HepG2 (cell line): Measurements from ENCODE around the gene SLC2A11. TPM values are rescaled to one million over a fixed set of nuclear protein-coding genes. Genes with fewer than 3 reads are reported as not detected.

Source experiments
- ARNT2 ChIP-seq: sonication (generic); formaldehyde crosslinking; IDR thresholded peaks from 2 replicates; pipeline ENCODE4 v1.8.0; 2022; ENCODE audit warnings: mild to moderate bottlenecking, low read depth, missing genetic modification reagents, moderate library complexity
- HHEX ChIP-seq: IDR thresholded peaks from 2 replicates; pipeline ENCODE4 v1.6.1; 2016; ENCODE audit warnings: control low read depth
- HIVEP1 ChIP-seq: sonication (generic); formaldehyde crosslinking; IDR thresholded peaks from 2 replicates; pipeline ENCODE4 v1.4.0; 2020; ENCODE audit warnings: mild to moderate bottlenecking, missing genetic modification reagents
- HMGA1 ChIP-seq: sonication (generic); formaldehyde crosslinking; conservative IDR thresholded peaks from 2 replicates; pipeline ENCODE4 v1.4.0; 2020; ENCODE audit warnings: missing genetic modification reagents
- KLF11 ChIP-seq: IDR thresholded peaks from 2 replicates; pipeline ENCODE4 v1.6.1; 2016; ENCODE audit warnings: missing compliant biosample characterization
- MAFK ChIP-seq, 2 experiments: IDR thresholded peaks in 1 of 2; conservative IDR thresholded peaks in 1 of 2; 2 replicates each; pipeline ENCODE4 v1.6.1; 2011; ENCODE audit warnings: improper control_type of control experiment in 2 of 2, low read length in 2 of 2
- MTA3 ChIP-seq: sonication (generic); formaldehyde crosslinking; IDR thresholded peaks from 2 replicates; pipeline ENCODE4 v1.4.0; 2020; ENCODE audit warnings: missing genetic modification reagents
- NRL ChIP-seq: sonication (generic); formaldehyde crosslinking; IDR thresholded peaks from 2 replicates; pipeline ENCODE4 v1.5.0; 2020; ENCODE audit warnings: missing genetic modification reagents, mild to moderate bottlenecking, moderate library complexity, borderline replicate concordance
- PAWR ChIP-seq: sonication (generic); formaldehyde crosslinking; IDR thresholded peaks from 2 replicates; pipeline ENCODE4 v1.4.0; 2020; ENCODE audit warnings: missing genetic modification reagents, mild to moderate bottlenecking, borderline replicate concordance
- SIX4 ChIP-seq: sonication (generic); formaldehyde crosslinking; IDR thresholded peaks from 2 replicates; pipeline ENCODE4 v1.4.0; 2020; ENCODE audit warnings: missing genetic modification reagents
- SMYD3 ChIP-seq: sonication (generic); formaldehyde crosslinking; IDR thresholded peaks from 2 replicates; pipeline ENCODE4 v1.8.1; 2023; ENCODE audit warnings: mild to moderate bottlenecking, missing genetic modification reagents
- SSRP1 ChIP-seq: IDR thresholded peaks from 2 replicates; pipeline ENCODE4 v1.6.1; 2016; ENCODE audit warnings: control low read depth
- TBX2 ChIP-seq: sonication (generic); formaldehyde crosslinking; IDR thresholded peaks from 2 replicates; pipeline ENCODE4 v1.5.0; 2020; ENCODE audit warnings: missing genetic modification reagents, mild to moderate bottlenecking, borderline replicate concordance
- TOE1 ChIP-seq: sonication (generic); formaldehyde crosslinking; IDR thresholded peaks from 2 replicates; pipeline ENCODE4 v1.4.0; 2020; ENCODE audit warnings: mild to moderate bottlenecking, missing genetic modification reagents
- TRIM24 ChIP-seq: sonication (generic); formaldehyde crosslinking; IDR thresholded peaks from 2 replicates; pipeline ENCODE4 v1.8.0; 2022; ENCODE audit warnings: mild to moderate bottlenecking, missing genetic modification reagents
- YY1 ChIP-seq: IDR thresholded peaks from 2 replicates; pipeline ENCODE4 v1.6.1; 2011; ENCODE audit warnings: low read length, low read depth, moderate library complexity, mild to moderate bottlenecking; ENCODE audit not compliant: insufficient read depth, insufficient replicate concordance
- ZFP62 ChIP-seq: sonication (generic); formaldehyde crosslinking; IDR thresholded peaks from 2 replicates; pipeline ENCODE4 v1.4.0; 2020; ENCODE audit warnings: missing genetic modification reagents
- ZNF143 ChIP-seq: sonication (generic); formaldehyde crosslinking; IDR thresholded peaks from 2 replicates; pipeline ENCODE4 v1.4.0; 2020; ENCODE audit warnings: missing genetic modification reagents
- ZNF207 ChIP-seq: fragments of 450-650 bp; IDR thresholded peaks from 2 replicates; pipeline ENCODE4 v1.6.1; 2016; ENCODE audit warnings: antibody characterized with exemption, borderline replicate concordance
- ZNF329 ChIP-seq: sonication (generic); formaldehyde crosslinking; IDR thresholded peaks from 2 replicates; pipeline ENCODE4 v1.9.0; 2021; ENCODE audit warnings: low read depth, mild to moderate bottlenecking, missing genetic modification reagents
- ZNF383 ChIP-seq: sonication (generic); formaldehyde crosslinking; IDR thresholded peaks from 2 replicates; pipeline ENCODE4 v1.4.0; 2020; ENCODE audit warnings: missing genetic modification reagents, mild to moderate bottlenecking, borderline replicate concordance
- polyA plus RNA-seq, 8 experiments: library from polyadenylated mRNA; depleted of rRNA in 3 of 8; stranded (reverse) in 7 of 8; unstranded in 1 of 8; fragments of >200 nt; fragmentation: Illumina TruSeq in 4 of 8; extraction: Trizol in 4 of 8; gene quantifications; 2 replicates each; pipeline versions ENCODE4 v1.2.1 to v1.2.3, GENCODE V29; 2011 to 2016; ENCODE audit warnings: low read depth in 4 of 8, missing spikeins in 1 of 8, mixed read lengths in 1 of 8; ENCODE audit not compliant: insufficient read depth in 1 of 8
- total RNA-seq, 5 experiments: library from RNA; depleted of rRNA; stranded (reverse); fragments of >200 nt; fragmentation: Illumina TruSeq; extraction: Trizol; gene quantifications; 2 replicates each; pipeline ENCODE4 v1.2.3, GENCODE V29; 2016; ENCODE audit warnings: low read depth in 1 of 5
- TF ChIP-seq, protein P1 (sequence below): sonication (generic); formaldehyde crosslinking; IDR thresholded peaks from 2 replicates; pipeline ENCODE4 v1.4.0; 2020; ENCODE audit warnings: mild to moderate bottlenecking, missing genetic modification reagents
- TF ChIP-seq, protein P2 (sequence below): sonication (generic); formaldehyde crosslinking; IDR thresholded peaks from 2 replicates; pipeline ENCODE4 v1.8.0; 2022; ENCODE audit warnings: mild to moderate bottlenecking, missing genetic modification reagents, moderate library complexity

SLC2A11 gene
- total and polyA plus RNA-seq, 2 of the 13 experiments (the other 11 are each of a cell fraction or from before 2014, with no cell fraction given), result 15.2 to 15.4 TPM

DNA sequence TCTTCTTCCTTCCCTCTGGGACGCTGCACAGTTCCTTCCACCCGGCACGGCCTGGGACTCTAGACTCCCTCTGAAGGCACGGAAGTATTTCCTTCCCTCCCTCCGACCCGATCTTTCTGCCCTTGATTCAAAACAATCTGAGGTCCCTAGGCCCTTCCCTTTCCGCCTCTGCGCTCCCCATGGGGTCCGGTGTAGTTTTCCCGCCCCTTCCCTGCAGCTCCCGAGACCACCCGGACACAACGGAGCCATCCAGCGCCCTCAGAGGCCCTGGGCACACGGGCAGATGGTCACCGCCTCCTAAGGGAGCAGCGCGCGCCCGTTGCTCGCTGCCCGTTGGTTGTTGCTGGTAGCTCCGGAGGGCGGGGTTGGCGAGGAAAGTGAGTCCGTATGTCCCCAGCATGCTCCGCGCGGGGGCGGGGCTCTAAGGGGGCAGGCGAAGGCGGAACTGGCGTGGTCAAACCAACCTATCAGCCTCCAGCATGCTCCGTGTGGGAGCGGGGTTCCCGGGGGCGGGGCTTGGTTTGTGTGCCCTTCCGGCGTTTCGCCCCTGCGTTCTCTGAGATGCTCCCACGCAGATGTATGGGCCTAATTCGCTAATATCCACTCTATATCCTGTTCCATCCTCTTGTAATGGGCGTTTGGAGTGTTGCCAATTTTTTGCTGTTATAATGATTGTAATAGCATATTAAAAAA lies 56.1 kb downstream of the SLC2A11 start (continued):
- TF ChIP-seq MTA3, result no peak
- TF ChIP-seq YY1, result peak; percentile 60
- no peak for TF ChIP-seq SIX4 (CRISPR knock-in tag)
- peak; percentile 98 for TF ChIP-seq NRL
- no peak for TF ChIP-seq PAWR
- no peak for TF ChIP-seq MAFK (conservative IDR thresholded peaks at IDR 0.05 in 1 of 2, IDR thresholded peaks at IDR 0.05 in 1 of 2; ENCODE audit: low read length in 2 of 2)
- no peak for TF ChIP-seq HHEX
- TF ChIP-seq ZNF383, result no peak
- TF ChIP-seq TRIM24 (CRISPR knock-in tag), result no peak
- no peak for TF ChIP-seq ZNF207
- TF ChIP-seq SMYD3 (CRISPR knock-in tag), result no peak; the same call in 1 of the 2 replicates
- TF ChIP-seq ARNT2 (CRISPR knock-in tag), result peak; percentile 88
- TF ChIP-seq, protein P1, sequence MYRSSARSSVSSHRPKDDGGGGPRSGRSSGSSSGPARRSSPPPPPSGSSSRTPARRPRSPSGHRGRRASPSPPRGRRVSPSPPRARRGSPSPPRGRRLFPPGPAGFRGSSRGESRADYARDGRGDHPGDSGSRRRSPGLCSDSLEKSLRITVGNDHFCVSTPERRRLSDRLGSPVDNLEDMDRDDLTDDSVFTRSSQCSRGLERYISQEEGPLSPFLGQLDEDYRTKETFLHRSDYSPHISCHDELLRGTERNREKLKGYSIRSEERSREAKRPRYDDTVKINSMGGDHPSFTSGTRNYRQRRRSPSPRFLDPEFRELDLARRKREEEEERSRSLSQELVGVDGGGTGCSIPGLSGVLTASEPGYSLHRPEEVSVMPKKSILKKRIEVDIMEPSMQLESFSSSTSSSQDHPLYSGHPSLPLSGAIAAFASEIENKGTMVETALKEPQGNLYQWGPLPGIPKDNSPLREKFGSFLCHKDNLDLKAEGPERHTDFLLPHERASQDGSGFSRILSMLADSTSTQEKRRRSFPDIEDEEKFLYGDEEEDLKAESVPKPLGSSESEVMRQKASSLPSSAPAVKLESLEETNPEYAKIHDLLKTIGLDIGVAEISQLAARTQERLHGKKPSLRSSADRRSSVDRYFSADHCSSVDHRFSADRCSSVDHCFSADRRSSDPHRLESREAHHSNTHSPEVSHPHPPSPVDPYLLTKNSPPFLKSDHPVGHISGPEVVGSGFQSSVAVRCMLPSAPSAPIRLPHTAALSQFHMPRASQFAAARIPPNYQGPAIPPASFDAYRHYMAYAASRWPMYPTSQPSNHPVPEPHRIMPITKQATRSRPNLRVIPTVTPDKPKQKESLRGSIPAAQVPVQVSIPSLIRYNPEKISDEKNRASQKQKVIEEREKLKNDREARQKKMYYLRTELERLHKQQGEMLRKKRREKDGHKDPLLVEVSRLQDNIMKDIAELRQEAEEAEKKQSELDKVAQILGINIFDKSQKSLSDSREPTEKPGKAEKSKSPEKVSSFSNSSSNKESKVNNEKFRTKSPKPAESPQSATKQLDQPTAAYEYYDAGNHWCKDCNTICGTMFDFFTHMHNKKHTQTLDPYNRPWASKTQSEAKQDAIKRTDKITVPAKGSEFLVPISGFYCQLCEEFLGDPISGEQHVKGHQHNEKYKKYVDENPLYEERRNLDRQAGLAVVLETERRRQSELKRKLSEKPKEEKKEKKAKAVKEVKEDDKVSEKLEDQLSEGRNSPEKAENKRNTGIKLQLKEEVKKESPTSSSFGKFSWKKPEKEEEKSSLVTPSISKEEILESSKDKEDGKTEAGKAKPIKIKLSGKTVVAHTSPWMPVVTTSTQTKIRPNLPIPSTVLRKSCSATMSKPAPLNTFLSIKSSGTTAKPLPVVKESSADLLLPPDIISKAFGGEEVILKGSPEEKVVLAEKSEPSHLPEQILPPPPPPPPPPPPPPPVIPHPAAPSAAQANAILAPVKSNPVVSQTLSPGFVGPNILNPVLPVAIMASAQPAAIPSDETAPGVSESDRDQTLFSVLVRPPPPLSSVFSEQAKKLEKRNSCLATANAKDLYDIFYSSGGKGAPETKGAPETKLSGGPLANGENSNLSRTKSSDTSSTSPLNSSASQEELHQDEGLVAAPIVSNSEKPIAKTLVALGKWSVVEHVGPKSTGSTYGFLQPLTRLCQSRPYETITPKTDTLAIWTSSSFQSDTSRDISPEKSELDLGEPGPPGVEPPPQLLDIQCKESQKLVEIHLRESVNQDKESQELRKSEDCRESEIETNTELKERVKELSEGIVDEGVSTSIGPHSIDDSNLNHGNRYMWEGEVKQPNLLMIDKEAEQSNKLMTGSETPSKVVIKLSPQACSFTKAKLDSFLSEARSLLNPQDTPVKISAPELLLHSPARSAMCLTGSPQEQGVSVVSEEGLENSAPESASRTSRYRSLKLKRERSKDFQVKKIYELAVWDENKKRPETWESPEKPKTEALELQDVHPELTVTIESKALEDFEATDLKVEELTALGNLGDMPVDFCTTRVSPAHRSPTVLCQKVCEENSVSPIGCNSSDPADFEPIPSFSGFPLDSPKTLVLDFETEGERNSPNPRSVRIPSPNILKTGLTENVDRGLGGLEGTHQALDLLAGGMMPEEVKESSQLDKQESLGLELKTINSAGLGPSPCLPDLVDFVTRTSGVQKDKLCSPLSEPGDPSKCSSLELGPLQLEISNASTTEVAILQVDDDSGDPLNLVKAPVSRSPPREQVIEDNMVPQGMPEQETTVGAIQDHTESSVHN (CRISPR knock-in tag), result no peak
- peak; percentile 82; the same call in 1 of the 2 replicates for TF ChIP-seq KLF11 (CRISPR knock-in tag)
- no peak for TF ChIP-seq TOE1 (CRISPR knock-in tag)
- 0 out of 2 replicates have a peak, but pooled peaks have one; percentile 72 for TF ChIP-seq HIVEP1 (CRISPR knock-in tag)
- TF ChIP-seq TBX2 (CRISPR knock-in tag), result peak; percentile 95
- peak; percentile 64; the same call in 1 of the 2 replicates for TF ChIP-seq SSRP1
- TF ChIP-seq ZFP62 (CRISPR knock-in tag), result no peak
- no peak for TF ChIP-seq HMGA1 (CRISPR knock-in tag)
- TF ChIP-seq ZNF143 (CRISPR knock-in tag), result peak; percentile 90
- no peak for TF ChIP-seq ZNF329 (CRISPR knock-in tag)
- TF ChIP-seq, protein P2, sequence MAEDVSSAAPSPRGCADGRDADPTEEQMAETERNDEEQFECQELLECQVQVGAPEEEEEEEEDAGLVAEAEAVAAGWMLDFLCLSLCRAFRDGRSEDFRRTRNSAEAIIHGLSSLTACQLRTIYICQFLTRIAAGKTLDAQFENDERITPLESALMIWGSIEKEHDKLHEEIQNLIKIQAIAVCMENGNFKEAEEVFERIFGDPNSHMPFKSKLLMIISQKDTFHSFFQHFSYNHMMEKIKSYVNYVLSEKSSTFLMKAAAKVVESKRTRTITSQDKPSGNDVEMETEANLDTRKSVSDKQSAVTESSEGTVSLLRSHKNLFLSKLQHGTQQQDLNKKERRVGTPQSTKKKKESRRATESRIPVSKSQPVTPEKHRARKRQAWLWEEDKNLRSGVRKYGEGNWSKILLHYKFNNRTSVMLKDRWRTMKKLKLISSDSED (CRISPR knock-in tag), result no peak
